ENCODE results near the gene IL12RB1.

Gene IL12RB1

GRCh38 chr19:18121166-18121565 is 34.4 kb upstream of the IL12RB1 start:
- Histone ChIP-seq H3K4me1 (ENCODE audit: control insufficient read depth in 1 of 2, insufficient read depth in 1 of 2, low read depth in 1 of 2, low read length in 1 of 2) (peaks cover 43 to 44% of the 10 kb centered on the region in 2 experiments), H3K27ac (no peak overlapping the region), H3K4me3 (ENCODE audit: low read depth in 1 of 2, low read length in 1 of 2) (no peak overlapping the region), H3K36me3 (peaks cover 87% of the 10 kb centered on the region), H3K9me3 (peaks cover 5% of the 10 kb centered on the region), H3K27me3 (no peaks in the 10 kb centered on the region)
- no peak for TF ChIP-seq CTCF (IDR thresholded peaks at IDR 0.05)

- Histone ChIP-seq H3K36me3 (peaks cover 84% of the 10 kb centered on the region), H3K9me3 (peaks cover 5% of the 10 kb centered on the region), H3K27me3 (no peaks in the 10 kb centered on the region), H3K4me3 (ENCODE audit: low read depth in 1 of 2, low read length in 1 of 2) (no peak overlapping the region), H3K27ac (peak overlapping the region; percentile 81), H3K4me1 (ENCODE audit: control insufficient read depth in 1 of 2, insufficient read depth in 1 of 2, low read depth in 1 of 2, low read length in 1 of 2) (peaks cover 47 to 48% of the 10 kb centered on the region in 2 experiments)
- TF ChIP-seq CTCF (IDR thresholded peaks at IDR 0.05), result no peak
These were observed 33.4 kb upstream of the IL12RB1 start for GRCh38 chr19:18120127-18120526.

- H3K9me3 ChIP-seq, result peaks cover 5% of the 10 kb centered on the region
- no peak overlapping the region for H3K4me3 ChIP-seq (ENCODE audit: low read depth in 1 of 2, low read length in 1 of 2)
- H3K27ac ChIP-seq, result peak overlapping the region; percentile 81
- no peak for TF ChIP-seq CTCF (IDR thresholded peaks at IDR 0.05)
- H3K4me1 ChIP-seq (ENCODE audit: control insufficient read depth in 1 of 2, insufficient read depth in 1 of 2, low read depth in 1 of 2, low read length in 1 of 2), result peaks cover 51% of the 10 kb centered on the region in 2 experiments
- no peaks in the 10 kb centered on the region for H3K27me3 ChIP-seq
- H3K36me3 ChIP-seq, result peaks cover 84% of the 10 kb centered on the region
These were observed 33.0 kb upstream of the IL12RB1 start for GRCh38 chr19:18119717-18120105.

- peak overlapping the region; percentile 81 for H3K27ac ChIP-seq
- H3K27me3 ChIP-seq, result no peaks in the 10 kb centered on the region
- peaks cover 51 to 56% of the 10 kb centered on the region in 2 experiments for H3K4me1 ChIP-seq (ENCODE audit: control insufficient read depth in 1 of 2, insufficient read depth in 1 of 2, low read depth in 1 of 2, low read length in 1 of 2)
- TF ChIP-seq CTCF (IDR thresholded peaks at IDR 0.05), result no peak
- H3K4me3 ChIP-seq (ENCODE audit: low read depth in 1 of 2, low read length in 1 of 2), result peak overlapping the region; percentile 1 to 14
- peaks cover 84% of the 10 kb centered on the region for H3K36me3 ChIP-seq
- H3K9me3 ChIP-seq, result peaks cover 5% of the 10 kb centered on the region
These were observed 32.4 kb upstream of the IL12RB1 start for GRCh38 chr19:18119013-18119716.

- no peak for TF ChIP-seq CTCF (IDR thresholded peaks at IDR 0.05)
- H3K4me1 ChIP-seq (ENCODE audit: control insufficient read depth in 1 of 2, insufficient read depth in 1 of 2, low read depth in 1 of 2, low read length in 1 of 2), result peaks cover 56 to 60% of the 10 kb centered on the region in 2 experiments
- no peaks in the 10 kb centered on the region for H3K9me3 ChIP-seq
- H3K27me3 ChIP-seq, result no peaks in the 10 kb centered on the region
- peak overlapping the region; percentile 47 to 65 for H3K4me3 ChIP-seq (ENCODE audit: low read depth in 1 of 2, low read length in 1 of 2)
- peak overlapping the region; percentile 81 for H3K27ac ChIP-seq
- peaks cover 84% of the 10 kb centered on the region for H3K36me3 ChIP-seq
These were observed 31.8 kb upstream of the IL12RB1 start for GRCh38 chr19:18118420-18119012.

Measured in neutrophil (primary cell).